Upper lobe of right lung (tissue), 1 donor: Measurements from ENCODE around the gene KLC3. TPM values are rescaled to one million over a fixed set of nuclear protein-coding genes. Genes with fewer than 3 reads are reported as not detected.

Experiments
- ATAC-seq: fragments of 200-7000 bp; cut with Tn5 transposase; one replicate; pipeline ENCODE4 v1.9.1; 2020; ENCODE audit warnings: mild to moderate bottlenecking, moderate library complexity
- DNase-seq: peaks from one replicate; pipeline ENCODE4 v3.0.0-alpha.2; 2020
- H3K27ac ChIP-seq: fragments of 200-600 bp; one replicate; pipeline ENCODE4 v1.8.0; 2022
- H3K27me3 ChIP-seq: fragments of 200-600 bp; one replicate; pipeline ENCODE4 v1.8.0; 2022; ENCODE audit warnings: mild to moderate bottlenecking
- H3K36me3 ChIP-seq: fragments of 200-600 bp; one replicate; pipeline ENCODE4 v1.8.0; 2022
- H3K4me1 ChIP-seq: fragments of 200-600 bp; one replicate; pipeline ENCODE4 v1.8.0; 2022
- H3K4me3 ChIP-seq: fragments of 200-600 bp; one replicate; pipeline ENCODE4 v1.8.0; 2022; ENCODE audit warnings: mild to moderate bottlenecking
- H3K9me3 ChIP-seq: fragments of 200-600 bp; one replicate; pipeline ENCODE4 v1.8.0; 2022
- CTCF ChIP-seq: fragments of 200-600 bp; IDR thresholded peaks from one replicate; pipeline ENCODE4 v1.8.0; 2022; ENCODE audit warnings: antibody characterized with exemption
- intact Hi-C: fragments of 100-400 bp; cut with DNase I; formaldehyde crosslinking; loops from one replicate; pipeline ENCODE4 v1.11.0; 2022
- total RNA-seq: library from RNA; stranded (reverse); fragmentation: NEBNext Ultra II Directional; extraction: Animal tissue kit (Norgen Biotek cat#: 25700); gene quantifications from one replicate; pipeline ENCODE4 v1.2.1, GENCODE V29; 2021
- donor health status: DM: no; HTN: yes; CAD: no; lungs with severe emphysema.

KLC3 gene
- total RNA-seq, 1 donor from 2014 or later = 1.8 TPM

GRCh38 chr19:45346449-45346848, 5.9 kb downstream of the KLC3 start:
- DNase-seq (no peak), ATAC-seq (no peak)
- Histone ChIP-seq H3K4me3 (no peak overlapping the region), H3K36me3 (peaks cover 2% of the 10 kb centered on the region), H3K27me3 (peaks cover 32% of the 10 kb centered on the region), H3K4me1 (no peaks in the 10 kb centered on the region), H3K27ac (no peak overlapping the region), H3K9me3 (no peaks in the 10 kb centered on the region)
- intact Hi-C loops = no loop called here
- TF ChIP-seq CTCF = no peak

GRCh38 chr19:45347570-45348366, 7.2 kb downstream of the KLC3 start:
- no peak for TF ChIP-seq CTCF
- Histone ChIP-seq H3K27ac (no peak overlapping the region), H3K4me3 (no peak overlapping the region), H3K4me1 (no peaks in the 10 kb centered on the region), H3K27me3 (peaks cover 32% of the 10 kb centered on the region), H3K36me3 (peaks cover 11% of the 10 kb centered on the region), H3K9me3 (no peaks in the 10 kb centered on the region)
- ATAC-seq (no peak), DNase-seq (no peak)
- intact Hi-C loops = no loop called here

GRCh38 chr19:45348367-45349125, 8.0 kb downstream of the KLC3 start:
- H3K27me3 ChIP-seq = peaks cover 32% of the 10 kb centered on the region
- no peak overlapping the region for H3K27ac ChIP-seq
- H3K4me3 ChIP-seq = no peak overlapping the region
- TF ChIP-seq CTCF = no peak
- DNase-seq (no peak), ATAC-seq (no peak)
- H3K36me3 ChIP-seq = peaks cover 11% of the 10 kb centered on the region
- H3K9me3 ChIP-seq = no peaks in the 10 kb centered on the region
- H3K4me1 ChIP-seq = no peaks in the 10 kb centered on the region
- intact Hi-C loops = no loop called here

- intact Hi-C loops = no loop called here
- Histone ChIP-seq H3K9me3 (no peaks in the 10 kb centered on the region), H3K27ac (no peak overlapping the region), H3K4me1 (no peaks in the 10 kb centered on the region), H3K27me3 (peaks cover 32% of the 10 kb centered on the region), H3K4me3 (no peak overlapping the region), H3K36me3 (peaks cover 11% of the 10 kb centered on the region)
- DNase-seq (no peak), ATAC-seq (no peak)
- no peak for TF ChIP-seq CTCF
These were observed 8.5 kb downstream of the KLC3 start for GRCh38 chr19:45349126-45349415.

- DNase-seq (no peak), ATAC-seq (no peak)
- Histone ChIP-seq H3K27me3 (peaks cover 31% of the 10 kb centered on the region), H3K9me3 (no peaks in the 10 kb centered on the region), H3K4me1 (no peaks in the 10 kb centered on the region), H3K36me3 (peaks cover 11% of the 10 kb centered on the region), H3K4me3 (no peak overlapping the region), H3K27ac (no peak overlapping the region)
- no peak for TF ChIP-seq CTCF
- intact Hi-C loops = no loop called here
These were observed 8.9 kb downstream of the KLC3 start for GRCh38 chr19:45349430-45349941.
